Measurements from ENCODE around the gene TMEM92.

Gene TMEM92

DNA sequence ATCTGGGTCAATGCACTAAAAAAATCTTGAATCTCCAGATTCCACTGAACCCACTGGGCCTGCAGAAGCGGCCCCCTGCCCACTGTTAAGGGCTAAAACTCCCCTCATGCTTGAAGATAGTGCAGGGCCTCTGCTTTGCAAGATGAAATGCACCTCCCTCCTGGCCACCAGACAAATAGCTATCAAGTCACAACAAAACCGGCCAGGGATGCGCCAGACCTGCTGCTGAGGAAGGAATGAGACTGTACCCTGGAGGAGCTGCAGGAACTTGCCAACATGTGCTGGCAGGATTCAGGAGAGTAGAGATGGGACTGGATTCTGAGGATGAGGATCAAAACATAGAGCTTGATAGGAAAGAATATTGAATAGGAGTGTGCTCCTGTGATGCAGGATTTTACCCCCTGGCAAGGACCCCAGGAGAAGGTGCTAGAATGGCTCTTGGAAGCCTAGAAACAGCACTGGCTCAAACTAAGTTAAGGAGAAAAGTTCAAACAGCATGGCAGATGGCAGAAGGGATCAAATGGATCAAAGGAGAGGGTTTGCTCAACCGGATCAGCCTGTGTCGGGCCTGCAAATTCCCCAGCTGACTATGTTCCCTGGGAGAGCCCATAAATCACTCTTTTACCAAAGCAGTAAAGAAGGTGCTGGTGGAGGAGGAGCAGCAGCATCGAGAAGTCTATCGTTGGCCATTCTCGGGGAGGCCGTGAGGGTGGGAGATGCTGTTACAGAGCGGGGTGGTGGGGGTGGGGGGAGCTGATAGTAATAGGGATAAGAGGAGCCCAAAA is 44.4 kb downstream of the TMEM92 start:
- no peak overlapping the region for H3K27ac ChIP-seq (ENCODE audit: low read length)
- H3K4me3 ChIP-seq (ENCODE audit: low read depth in 1 of 2, low read length in 2 of 2) = no peak overlapping the region

GRCh38 chr17:50319306-50320004 is 45.2 kb downstream of the TMEM92 start:
- no peaks in the 10 kb centered on the region for H3K36me3 ChIP-seq (ENCODE audit: control insufficient read depth in 1 of 2, insufficient read depth in 2 of 2, low read length in 2 of 2)
- no peaks in the 10 kb centered on the region for H3K27me3 ChIP-seq (ENCODE audit: low read depth, low read length)
- peaks cover 0 to 8% of the 10 kb centered on the region in 2 donors for H3K4me1 ChIP-seq (ENCODE audit: control insufficient read depth in 1 of 2, insufficient read depth in 2 of 2, low read length in 2 of 2)
- no peaks in the 10 kb centered on the region for H3K9me3 ChIP-seq (ENCODE audit: control insufficient read depth in 1 of 2, low read length in 2 of 2)
- H3K4me3 ChIP-seq (ENCODE audit: low read depth in 1 of 2, low read length in 2 of 2) = no peak overlapping the region
- H3K27ac ChIP-seq (ENCODE audit: low read length) = no peak overlapping the region

More for the DNA sequence above, 44.4 kb downstream of the TMEM92 start:
- no peaks in the 10 kb centered on the region for H3K36me3 ChIP-seq (ENCODE audit: control insufficient read depth in 1 of 2, insufficient read depth in 2 of 2, low read length in 2 of 2)
- H3K4me1 ChIP-seq (ENCODE audit: control insufficient read depth in 1 of 2, insufficient read depth in 2 of 2, low read length in 2 of 2) = peaks cover 0 to 8% of the 10 kb centered on the region in 2 donors
- H3K27me3 ChIP-seq (ENCODE audit: low read depth, low read length) = no peaks in the 10 kb centered on the region
- no peaks in the 10 kb centered on the region for H3K9me3 ChIP-seq (ENCODE audit: control insufficient read depth in 1 of 2, low read length in 2 of 2)

- H3K4me3 ChIP-seq (ENCODE audit: low read depth in 1 of 2, low read length in 2 of 2) = no peak overlapping the region
- no peaks in the 10 kb centered on the region for H3K9me3 ChIP-seq (ENCODE audit: control insufficient read depth in 1 of 2, low read length in 2 of 2)
- H3K27ac ChIP-seq (ENCODE audit: low read length) = no peak overlapping the region
- no peaks in the 10 kb centered on the region for H3K36me3 ChIP-seq (ENCODE audit: control insufficient read depth in 1 of 2, insufficient read depth in 2 of 2, low read length in 2 of 2)
- H3K27me3 ChIP-seq (ENCODE audit: low read depth, low read length) = no peaks in the 10 kb centered on the region
- peaks cover 0 to 8% of the 10 kb centered on the region in 2 donors for H3K4me1 ChIP-seq (ENCODE audit: control insufficient read depth in 1 of 2, insufficient read depth in 2 of 2, low read length in 2 of 2)
Measured at GRCh38 chr17:50322271-50322670, 48.0 kb downstream of the TMEM92 start.

GRCh38 chr17:50323060-50323459 is 48.8 kb downstream of the TMEM92 start:
- H3K27ac ChIP-seq (ENCODE audit: low read length) = no peak overlapping the region
- no peaks in the 10 kb centered on the region for H3K27me3 ChIP-seq (ENCODE audit: low read depth, low read length)
- no peaks in the 10 kb centered on the region for H3K36me3 ChIP-seq (ENCODE audit: control insufficient read depth in 1 of 2, insufficient read depth in 2 of 2, low read length in 2 of 2)
- H3K9me3 ChIP-seq (ENCODE audit: control insufficient read depth in 1 of 2, low read length in 2 of 2) = no peaks in the 10 kb centered on the region
- peaks cover 0 to 8% of the 10 kb centered on the region in 2 donors for H3K4me1 ChIP-seq (ENCODE audit: control insufficient read depth in 1 of 2, insufficient read depth in 2 of 2, low read length in 2 of 2)
- no peak overlapping the region for H3K4me3 ChIP-seq (ENCODE audit: low read depth in 1 of 2, low read length in 2 of 2)

DNA sequence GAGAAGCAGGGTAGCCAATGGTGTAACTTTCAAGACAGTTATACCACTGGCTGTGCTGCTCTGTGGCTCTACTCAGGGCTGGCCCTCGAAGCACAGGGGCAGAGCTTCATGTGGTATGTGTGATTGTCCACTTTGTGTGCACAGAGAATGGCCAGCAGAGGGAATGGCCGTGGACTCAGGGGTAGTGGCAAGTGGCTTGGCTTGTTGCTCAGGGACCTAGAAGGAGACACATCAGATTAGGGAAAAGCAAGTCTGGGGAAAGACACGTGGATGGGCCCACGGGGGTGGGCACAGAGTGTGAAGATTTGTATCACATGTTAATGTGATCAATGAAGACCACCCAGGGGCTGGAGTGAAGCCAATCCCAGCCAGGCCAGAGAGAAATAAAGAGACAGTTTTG is 51.6 kb downstream of the TMEM92 start:
- no peak overlapping the region for H3K27ac ChIP-seq (ENCODE audit: low read length)
- no peak overlapping the region for H3K4me3 ChIP-seq (ENCODE audit: low read depth in 1 of 2, low read length in 2 of 2)
- no peaks in the 10 kb centered on the region for H3K4me1 ChIP-seq (ENCODE audit: control insufficient read depth in 1 of 2, insufficient read depth in 2 of 2, low read length in 2 of 2)
- no peaks in the 10 kb centered on the region for H3K36me3 ChIP-seq (ENCODE audit: control insufficient read depth in 1 of 2, insufficient read depth in 2 of 2, low read length in 2 of 2)
- no peaks in the 10 kb centered on the region for H3K27me3 ChIP-seq (ENCODE audit: low read depth, low read length)
- H3K9me3 ChIP-seq (ENCODE audit: control insufficient read depth in 1 of 2, low read length in 2 of 2) = no peaks in the 10 kb centered on the region

- H3K36me3 ChIP-seq (ENCODE audit: control insufficient read depth in 1 of 2, insufficient read depth in 2 of 2, low read length in 2 of 2) = no peaks in the 10 kb centered on the region
- no peaks in the 10 kb centered on the region for H3K27me3 ChIP-seq (ENCODE audit: low read depth, low read length)
Measured at GRCh38 chr17:50326831-50327364, 52.6 kb downstream of the TMEM92 start.

GRCh38 chr17:50328363-50329325 is 54.4 kb downstream of the TMEM92 start:
- Histone ChIP-seq H3K9me3 (ENCODE audit: control insufficient read depth in 1 of 2, low read length in 2 of 2) (no peaks in the 10 kb centered on the region), H3K4me1 (ENCODE audit: control insufficient read depth in 1 of 2, insufficient read depth in 2 of 2, low read length in 2 of 2) (no peaks in the 10 kb centered on the region), H3K27ac (ENCODE audit: low read length) (no peak overlapping the region), H3K4me3 (ENCODE audit: low read depth in 1 of 2, low read length in 2 of 2) (no peak overlapping the region), H3K36me3 (ENCODE audit: control insufficient read depth in 1 of 2, insufficient read depth in 2 of 2, low read length in 2 of 2) (no peaks in the 10 kb centered on the region), H3K27me3 (ENCODE audit: low read depth, low read length) (no peaks in the 10 kb centered on the region)

More at GRCh38 chr17:50326831-50327364, 52.6 kb downstream of the TMEM92 start:
- Histone ChIP-seq H3K9me3 (ENCODE audit: control insufficient read depth in 1 of 2, low read length in 2 of 2) (no peaks in the 10 kb centered on the region), H3K27ac (ENCODE audit: low read length) (no peak overlapping the region), H3K4me3 (ENCODE audit: low read depth in 1 of 2, low read length in 2 of 2) (no peak overlapping the region), H3K4me1 (ENCODE audit: control insufficient read depth in 1 of 2, insufficient read depth in 2 of 2, low read length in 2 of 2) (no peaks in the 10 kb centered on the region)

DNA sequence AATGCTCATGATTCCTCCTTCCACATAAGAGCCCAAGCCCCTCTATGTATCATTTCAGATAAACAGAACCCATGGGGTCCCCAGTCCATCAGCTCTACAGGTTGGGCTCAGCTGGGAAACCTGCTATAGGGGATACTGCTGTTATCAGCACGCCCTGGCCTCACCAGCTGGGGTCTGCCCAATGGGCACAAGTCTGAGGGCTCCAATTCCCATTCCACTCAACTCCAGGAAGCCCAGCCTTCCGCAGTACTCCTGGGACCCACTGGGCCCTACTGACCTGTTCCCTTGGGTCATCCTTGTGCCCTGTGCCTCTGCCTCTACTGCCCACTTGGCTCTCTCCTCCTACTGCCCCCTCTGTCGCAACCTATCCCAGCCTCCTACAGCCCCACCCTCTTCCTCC is 55.5 kb downstream of the TMEM92 start:
- H3K4me3 ChIP-seq (ENCODE audit: low read depth in 1 of 2, low read length in 2 of 2) = no peak overlapping the region
- no peaks in the 10 kb centered on the region for H3K4me1 ChIP-seq (ENCODE audit: control insufficient read depth in 1 of 2, insufficient read depth in 2 of 2, low read length in 2 of 2)
- no peaks in the 10 kb centered on the region for H3K36me3 ChIP-seq (ENCODE audit: control insufficient read depth in 1 of 2, insufficient read depth in 2 of 2, low read length in 2 of 2)
- H3K9me3 ChIP-seq (ENCODE audit: control insufficient read depth in 1 of 2, low read length in 2 of 2) = no peaks in the 10 kb centered on the region
- H3K27me3 ChIP-seq (ENCODE audit: low read depth, low read length) = no peaks in the 10 kb centered on the region
- H3K27ac ChIP-seq (ENCODE audit: low read length) = no peak overlapping the region

DNA sequence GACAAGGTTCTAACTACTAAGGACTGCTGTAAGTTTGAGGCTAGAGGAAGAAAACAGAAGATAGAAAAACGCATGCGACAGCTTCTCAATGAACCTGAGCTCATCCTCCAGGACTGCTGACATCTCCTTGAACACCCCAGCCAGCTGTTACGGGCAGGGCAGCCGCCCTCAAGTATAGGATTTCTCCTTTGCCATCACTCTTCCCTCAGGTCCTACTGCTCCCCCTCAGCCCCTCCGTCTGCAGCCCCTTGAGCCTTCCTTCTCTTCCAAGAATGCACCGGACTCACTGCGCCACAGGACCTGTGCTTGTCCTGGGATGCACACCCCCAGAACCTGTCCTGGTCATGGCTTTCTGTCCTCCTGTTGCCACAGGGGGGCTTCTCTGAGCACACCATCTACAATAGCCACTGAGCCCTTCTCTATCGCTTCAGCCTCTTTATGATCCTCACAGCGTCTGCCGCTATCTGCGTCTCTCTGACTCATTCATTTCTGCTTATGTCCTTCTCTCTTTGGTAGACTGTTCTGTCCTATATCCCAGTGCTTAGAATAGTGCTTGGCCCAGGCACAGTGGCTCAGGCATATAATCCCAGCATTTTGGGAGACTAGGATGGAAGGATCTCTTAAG is 56.0 kb downstream of the TMEM92 start:
- no peaks in the 10 kb centered on the region for H3K9me3 ChIP-seq (ENCODE audit: control insufficient read depth in 1 of 2, low read length in 2 of 2)
- H3K27ac ChIP-seq (ENCODE audit: low read length) = no peak overlapping the region
- no peaks in the 10 kb centered on the region for H3K27me3 ChIP-seq (ENCODE audit: low read depth, low read length)
- H3K4me1 ChIP-seq (ENCODE audit: control insufficient read depth in 1 of 2, insufficient read depth in 2 of 2, low read length in 2 of 2) = no peaks in the 10 kb centered on the region
- no peaks in the 10 kb centered on the region for H3K36me3 ChIP-seq (ENCODE audit: control insufficient read depth in 1 of 2, insufficient read depth in 2 of 2, low read length in 2 of 2)
- H3K4me3 ChIP-seq (ENCODE audit: low read depth in 1 of 2, low read length in 2 of 2) = no peak overlapping the region

Measured in muscle layer of duodenum (tissue), 2 donors.